GM19452 (cell line): Measurements from ENCODE around the gene BIVM.

ENCODE experiments used
- ATAC-seq: cut with Tn5 transposase; IDR thresholded peaks from one replicate; pipeline ENCODE4 v1.9.1; 2021; ENCODE audit not compliant: unreplicated experiment

The BIVM gene

GRCh38 chr13:102784483-102784882, 14.4 kb upstream of the BIVM start:
- no peak for ATAC-seq

GRCh38 chr13:102788683-102789082, 10.2 kb upstream of the BIVM start:
- no peak for ATAC-seq

GRCh38 chr13:102792396-102792795, 6.5 kb upstream of the BIVM start:
- ATAC-seq, result no peak

- ATAC-seq, result no peak
Measured at GRCh38 chr13:102793611-102794355, 5.1 kb upstream of the BIVM start.

- peak; percentile 2 for ATAC-seq
Measured at GRCh38 chr13:102799426-102800144, 666 bp downstream of the BIVM start.

GRCh38 chr13:102800145-102801041, 1.5 kb downstream of the BIVM start:
- ATAC-seq, result peak; percentile 69

- ATAC-seq, result no peak
Measured at GRCh38 chr13:102805680-102806079, 6.8 kb downstream of the BIVM start.

GRCh38 chr13:102807699-102808098, 8.8 kb downstream of the BIVM start:
- no peak for ATAC-seq

- no peak for ATAC-seq
Measured at GRCh38 chr13:102812611-102813287, 13.8 kb downstream of the BIVM start.

GRCh38 chr13:102814025-102814607, 15.2 kb downstream of the BIVM start:
- ATAC-seq, result no peak

GRCh38 chr13:102814793-102815192, 15.9 kb downstream of the BIVM start:
- no peak for ATAC-seq

GRCh38 chr13:102815788-102816187, 16.9 kb downstream of the BIVM start:
- ATAC-seq, result no peak

GRCh38 chr13:102816708-102817107, 17.8 kb downstream of the BIVM start:
- ATAC-seq, result no peak

GRCh38 chr13:102817241-102817640, 18.3 kb downstream of the BIVM start:
- ATAC-seq, result no peak

GRCh38 chr13:102817907-102818306, 19.0 kb downstream of the BIVM start:
- ATAC-seq, result no peak

- no peak for ATAC-seq
Measured at GRCh38 chr13:102825400-102825799, 26.5 kb downstream of the BIVM start.

- no peak for ATAC-seq
Measured at GRCh38 chr13:102825921-102826706, 27.2 kb downstream of the BIVM start.

GRCh38 chr13:102830646-102831045, 31.7 kb downstream of the BIVM start:
- no peak for ATAC-seq

- ATAC-seq, result no peak
Measured at GRCh38 chr13:102836471-102836870, 37.6 kb downstream of the BIVM start.

- ATAC-seq, result no peak
Measured at GRCh38 chr13:102838273-102838672, 39.4 kb downstream of the BIVM start.
